ENCODE data around the gene LYPD3.
A peak's percentile ranks its signal among the peaks of the same experiment; 100 is the strongest.

The LYPD3 gene

GRCh38 chr19:43485951-43486350 lies 20.5 kb upstream of the LYPD3 start:
- no peak for DNase-seq (ENCODE audit: low read depth)

DNA sequence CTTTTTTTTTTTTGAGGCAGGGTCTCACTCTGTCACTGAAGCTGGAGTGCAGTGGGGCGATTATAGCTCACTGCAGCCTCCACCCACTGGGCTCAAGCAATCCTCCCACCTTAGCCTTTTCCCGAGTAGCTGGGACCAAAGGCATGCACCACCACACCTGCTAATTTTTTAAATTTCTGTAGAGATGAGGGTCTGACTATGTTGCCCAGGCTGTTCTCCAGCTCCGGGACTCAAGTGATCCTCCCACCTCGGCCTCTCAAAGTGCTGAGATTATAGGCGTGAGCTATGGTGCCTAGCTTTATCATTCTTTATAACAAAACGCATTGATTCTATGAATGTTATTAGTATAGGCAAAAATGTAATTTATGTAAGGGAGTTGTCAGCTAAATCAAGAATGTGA lies 17.9 kb upstream of the LYPD3 start:
- no peak for DNase-seq (ENCODE audit: low read depth)

- no peak for DNase-seq (ENCODE audit: low read depth)
Observed at GRCh38 chr19:43482193-43482592, 16.8 kb upstream of the LYPD3 start.

DNA sequence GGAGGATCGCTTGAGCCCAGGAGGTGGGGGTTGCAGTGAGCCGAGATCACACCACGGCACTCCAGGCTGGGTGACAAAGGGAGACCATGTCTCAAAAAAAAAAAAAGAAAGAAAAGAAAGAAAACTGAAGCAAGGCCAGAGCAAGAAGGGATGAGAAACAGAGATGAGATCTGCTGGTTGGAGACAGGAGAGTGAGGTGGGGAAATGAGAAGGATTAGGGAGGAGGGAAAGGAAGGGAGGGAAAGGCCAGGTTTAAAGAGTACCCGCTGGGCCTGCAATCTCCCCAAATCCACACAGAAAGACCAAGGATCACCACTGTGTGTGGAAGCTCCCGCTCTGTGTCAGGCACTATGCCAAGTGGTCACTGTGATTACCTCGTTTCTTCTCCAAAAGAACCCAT lies 16.3 kb upstream of the LYPD3 start:
- DNase-seq (ENCODE audit: low read depth) = no peak

- DNase-seq (ENCODE audit: low read depth) = no peak
Observed at GRCh38 chr19:43480574-43480973, 15.2 kb upstream of the LYPD3 start.

GRCh38 chr19:43479961-43480561 lies 14.7 kb upstream of the LYPD3 start:
- no peak for DNase-seq (ENCODE audit: low read depth)

- DNase-seq (ENCODE audit: low read depth) = no peak
Observed at GRCh38 chr19:43479226-43479625, 13.8 kb upstream of the LYPD3 start.

DNA sequence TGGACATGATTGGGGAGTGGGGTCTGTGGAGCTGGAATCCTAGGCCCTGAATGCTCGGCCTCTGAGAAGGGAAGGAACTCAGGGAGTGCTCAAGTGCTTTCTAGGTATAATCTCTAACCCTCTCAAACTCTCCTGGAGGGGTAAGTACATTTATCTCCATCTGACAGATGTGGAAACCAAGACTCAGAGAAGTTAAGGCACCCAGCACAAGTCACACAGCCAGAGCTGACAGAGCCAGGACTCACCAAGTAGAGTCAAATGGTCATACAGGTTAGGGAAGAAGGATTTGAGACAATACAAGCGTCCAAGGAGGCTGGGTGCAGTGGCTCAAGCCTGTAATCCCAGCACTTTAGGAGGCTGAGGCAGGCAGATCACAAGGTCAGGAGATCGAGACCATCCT lies 12.9 kb upstream of the LYPD3 start:
- DNase-seq (ENCODE audit: low read depth) = no peak

DNA sequence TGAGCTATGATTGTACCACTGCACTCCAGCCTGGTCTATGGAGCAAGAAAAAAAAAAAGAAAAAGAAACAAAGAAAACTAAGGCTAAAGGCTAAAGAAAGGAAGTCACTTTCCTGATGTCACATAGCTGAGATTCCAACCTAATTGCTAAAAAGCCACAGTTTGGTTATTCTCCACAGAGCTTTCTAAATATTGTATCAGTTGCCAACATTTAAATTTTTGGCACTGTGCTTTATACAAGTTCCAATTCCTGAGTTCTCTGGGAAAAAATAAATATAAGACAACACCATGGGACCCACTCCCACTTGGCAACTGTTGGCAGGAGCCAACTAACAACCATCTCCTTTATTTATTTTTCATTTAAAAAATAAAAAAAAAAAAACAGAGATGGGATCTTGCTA lies 11.2 kb upstream of the LYPD3 start:
- no peak for DNase-seq (ENCODE audit: low read depth)

- DNase-seq (ENCODE audit: low read depth) = peak; percentile 94
Observed at GRCh38 chr19:43474986-43475705, 9.7 kb upstream of the LYPD3 start.

DNA sequence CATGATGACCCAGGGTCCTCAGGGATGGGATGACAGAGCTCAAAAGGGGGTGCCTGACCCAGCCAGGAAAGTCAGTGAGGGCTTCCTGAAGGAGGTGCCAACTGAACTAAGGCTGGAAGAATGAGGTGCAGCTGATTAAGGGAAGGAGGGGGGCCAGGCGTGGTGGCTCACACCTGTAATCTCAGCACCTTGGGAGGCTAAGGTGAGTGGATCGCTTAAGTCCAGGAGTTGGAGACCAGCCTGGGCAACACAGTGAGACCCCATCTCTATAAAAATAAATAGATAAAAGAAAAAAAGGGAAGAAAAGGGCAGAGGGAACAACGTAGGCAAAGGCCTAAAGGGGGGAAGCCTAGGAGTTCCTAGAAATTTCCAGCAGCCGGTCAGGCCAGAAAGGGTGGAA lies 9.1 kb upstream of the LYPD3 start:
- DNase-seq (ENCODE audit: low read depth) = no peak

- no peak for DNase-seq (ENCODE audit: low read depth)
Observed at GRCh38 chr19:43471091-43471490, 5.7 kb upstream of the LYPD3 start.

GRCh38 chr19:43470288-43470687 lies 4.9 kb upstream of the LYPD3 start:
- DNase-seq (ENCODE audit: low read depth) = no peak

DNA sequence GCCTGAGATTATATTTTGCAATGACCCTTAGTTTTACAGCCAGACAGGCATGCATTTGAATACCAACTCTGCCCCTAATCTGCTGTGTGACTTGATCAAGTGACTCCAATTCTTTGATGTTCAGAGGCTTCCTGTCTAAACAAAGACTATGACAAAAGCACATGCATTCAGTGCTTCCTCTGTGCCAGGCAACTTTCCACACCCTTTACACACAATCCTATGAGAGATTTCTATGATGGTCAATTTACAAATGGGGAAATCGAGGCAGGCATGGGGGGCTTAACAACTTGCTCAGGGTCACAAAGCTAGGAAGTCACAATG lies 3.7 kb upstream of the LYPD3 start:
- no peak for DNase-seq (ENCODE audit: low read depth)

DNA sequence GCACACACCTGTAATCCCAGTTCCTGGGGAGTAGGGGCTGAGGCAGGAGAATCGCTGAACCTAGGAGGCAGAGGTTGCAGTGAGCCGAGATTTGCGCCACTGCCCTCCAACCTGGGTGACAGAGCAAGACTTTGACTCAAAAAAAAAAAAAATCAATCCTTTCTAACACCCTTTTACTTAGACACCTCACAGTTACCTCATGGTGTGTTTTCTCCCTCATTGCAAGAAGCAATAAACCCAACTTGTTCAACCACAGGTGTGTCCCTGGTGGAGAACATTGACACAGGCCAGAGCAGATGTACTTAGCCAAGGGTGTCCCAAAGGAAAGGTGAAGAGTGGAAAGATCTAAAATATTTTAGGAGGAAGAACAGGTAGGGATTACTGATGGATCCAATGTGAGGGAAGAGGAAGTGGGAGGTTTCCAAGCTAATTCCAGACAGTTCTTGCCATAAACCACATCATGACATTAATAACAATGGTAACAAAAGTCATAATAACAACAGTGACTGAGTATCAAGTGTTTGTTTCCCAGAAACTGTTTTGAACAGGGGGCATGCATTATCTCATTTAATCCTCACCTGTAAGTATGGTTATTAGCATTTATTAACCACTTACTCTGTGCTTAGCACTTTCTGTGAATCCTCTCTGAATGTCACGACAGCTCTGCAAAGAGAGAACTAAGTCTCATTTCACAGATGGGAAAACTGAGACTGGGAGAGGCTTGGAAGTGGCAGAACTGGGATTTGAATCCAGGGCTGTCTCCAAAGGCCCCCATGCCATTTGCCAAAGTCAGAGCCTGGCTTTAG lies 3.1 kb upstream of the LYPD3 start:
- no peak for DNase-seq (ENCODE audit: low read depth)

GRCh38 chr19:43467730-43468129 lies 2.3 kb upstream of the LYPD3 start:
- no peak for DNase-seq (ENCODE audit: low read depth)

DNA sequence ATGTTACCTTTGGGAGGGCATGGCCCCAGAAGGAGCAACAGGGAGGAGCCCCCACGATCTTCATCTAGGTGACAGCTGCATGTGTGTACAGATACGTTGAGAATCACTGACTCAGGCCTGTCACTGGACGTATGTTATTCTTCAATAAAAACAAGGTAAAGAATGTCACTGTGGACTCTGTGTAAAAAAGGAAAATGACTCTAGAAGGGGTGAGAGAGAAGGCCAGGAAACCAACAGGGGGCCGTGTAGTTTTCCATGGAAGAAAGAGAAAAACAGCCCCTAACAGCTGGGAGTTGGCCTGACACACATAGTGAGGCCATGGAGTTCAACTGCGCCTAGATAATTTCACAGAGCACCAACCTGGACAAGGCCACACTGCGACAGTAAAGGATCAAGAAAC lies 1.9 kb upstream of the LYPD3 start:
- DNase-seq (ENCODE audit: low read depth) = no peak

DNA sequence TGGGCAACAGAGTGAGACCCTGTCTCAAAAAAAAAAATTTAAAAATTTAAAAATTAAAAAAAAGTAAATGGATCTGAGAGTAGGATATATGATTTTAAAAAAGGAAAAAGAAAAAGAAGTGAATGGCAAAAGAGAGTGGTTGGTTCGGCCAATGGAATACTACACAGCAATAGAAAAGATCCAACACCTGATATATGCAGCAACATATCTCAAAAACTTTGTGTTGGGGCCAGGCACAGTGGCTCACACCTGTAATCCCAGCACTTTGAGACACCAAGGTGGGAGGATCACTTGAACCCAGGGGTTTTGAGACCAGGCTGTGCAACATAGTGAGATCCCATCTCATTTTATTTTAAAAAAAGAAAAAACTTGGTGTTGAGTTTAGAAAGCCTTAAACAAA lies 1.4 kb upstream of the LYPD3 start:
- DNase-seq (ENCODE audit: low read depth) = no peak

DNA sequence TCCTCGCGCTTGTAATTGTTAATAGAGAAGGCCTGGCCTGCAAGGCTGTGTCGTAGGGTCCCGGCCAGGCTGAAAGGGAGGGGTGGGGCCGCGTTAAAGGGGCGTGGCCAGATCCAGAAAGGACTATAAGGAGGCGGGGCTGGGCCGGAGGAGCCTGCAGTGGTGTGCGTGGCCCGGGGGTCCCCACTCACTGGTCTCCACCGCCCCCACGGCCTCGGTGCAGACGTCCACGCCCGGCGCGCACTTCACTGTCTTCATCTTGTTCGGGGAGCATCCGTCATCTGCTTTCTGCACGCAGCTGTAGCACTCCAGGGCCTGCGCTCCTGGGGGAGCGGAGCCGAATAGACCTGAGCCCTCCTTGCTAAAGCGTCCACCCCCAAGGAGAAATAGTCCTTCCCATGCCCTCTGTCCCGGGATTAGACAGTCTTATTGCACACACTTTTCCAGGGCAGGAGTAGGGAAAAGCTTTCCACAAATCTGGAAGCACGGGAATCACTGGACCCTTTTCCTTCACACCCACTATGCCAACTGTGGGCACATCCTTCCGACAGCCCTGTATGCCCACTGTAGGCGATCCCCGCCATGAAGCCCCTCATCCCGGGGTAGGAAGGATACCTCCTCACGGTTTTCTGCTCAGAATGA lies 1.2 kb downstream of the LYPD3 start:
- peak; percentile 67 for DNase-seq (ENCODE audit: low read depth)

GRCh38 chr19:43463381-43464133 lies 1.9 kb downstream of the LYPD3 start:
- DNase-seq (ENCODE audit: low read depth) = peak; percentile 99

DNA sequence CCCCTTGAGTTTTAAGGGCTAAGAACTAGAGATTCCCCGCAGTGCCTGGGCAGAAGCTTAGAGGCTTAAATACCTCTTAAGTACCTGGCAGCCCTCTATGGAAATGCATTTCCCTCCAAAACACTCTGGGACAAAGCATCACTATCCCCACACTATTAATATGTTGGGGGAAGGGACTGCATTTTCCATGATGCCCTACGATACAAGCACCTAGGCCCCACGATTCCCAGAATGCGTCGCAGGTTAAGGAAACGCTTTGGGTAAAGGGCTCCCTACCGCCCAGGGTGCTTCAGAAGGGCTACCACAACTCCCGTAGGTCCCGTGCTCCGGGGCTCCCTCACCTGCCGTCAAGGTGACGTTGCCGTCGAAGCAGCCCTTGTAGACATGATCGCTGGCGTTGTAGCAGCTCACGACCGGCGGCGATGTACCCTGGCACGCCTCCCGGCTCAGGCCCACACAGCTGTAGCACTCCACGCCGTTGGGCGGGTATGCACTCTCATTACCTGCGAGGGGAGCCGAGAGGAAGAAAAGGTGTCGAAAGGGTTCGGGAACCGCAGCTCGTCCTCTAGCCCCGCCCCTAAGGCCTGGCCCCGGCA lies 2.5 kb downstream of the LYPD3 start:
- DNase-seq (ENCODE audit: low read depth) = no peak

GRCh38 chr19:43462383-43462782 lies 3.0 kb downstream of the LYPD3 start:
- no peak for DNase-seq (ENCODE audit: low read depth)
